HG03460 (cell line): ENCODE data around the gene PYROXD2.
A peak's percentile ranks its signal among the peaks of the same experiment; 100 is the strongest.
"Not testable (repeated sequence)": the region's sequence is repeated elsewhere in the genome, so short reads cannot be mapped to it uniquely, and the experiment has no call there.

ENCODE experiments used
- ATAC-seq: cut with Tn5 transposase; IDR thresholded peaks from one replicate; pipeline ENCODE4 v1.9.1; 2021; ENCODE audit not compliant: unreplicated experiment

Gene PYROXD2

GRCh38 chr10:98370831-98371820, 43.9 kb downstream of the PYROXD2 start:
- ATAC-seq = no peak

- no peak for ATAC-seq
Measured at GRCh38 chr10:98369801-98370200, 45.2 kb downstream of the PYROXD2 start.

- no peak for ATAC-seq
Measured at GRCh38 chr10:98368644-98369043, 46.3 kb downstream of the PYROXD2 start.

GRCh38 chr10:98367604-98368451, 47.2 kb downstream of the PYROXD2 start:
- ATAC-seq = no peak

- ATAC-seq = no peak
Measured at GRCh38 chr10:98366062-98366530, 48.9 kb downstream of the PYROXD2 start.

- no peak for ATAC-seq
Measured at GRCh38 chr10:98365406-98366061, 49.4 kb downstream of the PYROXD2 start.

- ATAC-seq = no peak
Measured at GRCh38 chr10:98364432-98365102, 50.4 kb downstream of the PYROXD2 start.

- no peak for ATAC-seq
Measured at GRCh38 chr10:98363220-98363619, 51.8 kb downstream of the PYROXD2 start.

- ATAC-seq = peak; percentile 96
Measured at GRCh38 chr10:98361131-98362025, 53.6 kb downstream of the PYROXD2 start.

GRCh38 chr10:98357194-98357822, 57.7 kb downstream of the PYROXD2 start:
- ATAC-seq = no peak

GRCh38 chr10:98354491-98354890, 60.5 kb downstream of the PYROXD2 start:
- no peak for ATAC-seq

- ATAC-seq = no peak
Measured at GRCh38 chr10:98353170-98353569, 61.8 kb downstream of the PYROXD2 start.

GRCh38 chr10:98351831-98352402, 63.1 kb downstream of the PYROXD2 start:
- ATAC-seq = no peak

GRCh38 chr10:98349508-98349922, 65.5 kb downstream of the PYROXD2 start:
- ATAC-seq = peak; percentile 54

GRCh38 chr10:98346847-98347246, 68.1 kb downstream of the PYROXD2 start:
- no peak for ATAC-seq

- ATAC-seq = no peak
Measured at GRCh38 chr10:98344589-98345038, 70.4 kb downstream of the PYROXD2 start.

- ATAC-seq = not testable (repeated sequence)
Measured at GRCh38 chr10:98341701-98342100, 73.3 kb downstream of the PYROXD2 start.

GRCh38 chr10:98340940-98341310, 74.1 kb downstream of the PYROXD2 start:
- ATAC-seq = no peak
